GM12874 (cell line): Measurements from ENCODE around the gene FHOD3.

Source experiments
- CTCF ChIP-seq: IDR thresholded peaks from 2 replicates; pipeline ENCODE4 v1.5.1; 2011; ENCODE audit warnings: low read depth, mild to moderate bottlenecking, control low read depth, low read length, moderate library complexity; ENCODE audit not compliant: insufficient read depth

FHOD3 gene

GRCh38 chr18:36809590-36810381, 512.3 kb downstream of the FHOD3 start:
- TF ChIP-seq CTCF: peak; percentile 62

- no peak for TF ChIP-seq CTCF
Observed at GRCh38 chr18:36811430-36811829, 513.9 kb downstream of the FHOD3 start.

GRCh38 chr18:36811955-36812354, 514.4 kb downstream of the FHOD3 start:
- no peak for TF ChIP-seq CTCF

- TF ChIP-seq CTCF: no peak
Observed at GRCh38 chr18:36812678-36813077, 515.2 kb downstream of the FHOD3 start.

GRCh38 chr18:36813101-36813775, 515.7 kb downstream of the FHOD3 start:
- TF ChIP-seq CTCF: no peak

- no peak for TF ChIP-seq CTCF
Observed at GRCh38 chr18:36813824-36814223, 516.3 kb downstream of the FHOD3 start.

- TF ChIP-seq CTCF: no peak
Observed at GRCh38 chr18:36814994-36815393, 517.5 kb downstream of the FHOD3 start.
